OCI-LY3 (cell line): ENCODE results near the gene SHD.
A peak's percentile ranks its signal among the peaks of the same experiment; 100 is the strongest.

Source experiments
- CTCF ChIP-seq: fragments of 200-600, 300-600 bp; sonication (generic); IDR thresholded peaks from 2 replicates; pipeline ENCODE4 v1.5.1; 2014; ENCODE audit warnings: antibody characterized with exemption, low read length, low read depth
- EZH2phosphoT487 ChIP-seq: fragments of 200-600 bp; shearing (Covaris generic); IDR thresholded peaks from 2 replicates; pipeline ENCODE4 v1.6.1; 2018; ENCODE audit warnings: antibody characterized with exemption, mixed run types, low read depth

- TF ChIP-seq CTCF: peak; percentile 80
- TF ChIP-seq EZH2phosphoT487: no peak
These were observed 11.8 kb upstream of the SHD start for GRCh38 chr19:4267101-4267900.
